Tibial nerve (tissue), 4 donors: ENCODE results near the gene PRLH. TPM values are rescaled to one million over a fixed set of nuclear protein-coding genes. Genes with fewer than 3 reads are reported as not detected.

Experiments used
- DNase-seq, 2 donors: peaks; one replicate each; pipeline ENCODE4 v3.0.0-alpha.2; 2019; ENCODE audit warnings: low spot score in 2 of 2
- H3K27ac ChIP-seq, 4 donors: fragments of 200-600 bp; sonication (generic) in 3 of 4; one replicate each; pipeline ENCODE4 v1.5.1; 2017 to 2019; ENCODE audit warnings: mild to moderate bottlenecking in 1 of 4
- H3K27me3 ChIP-seq, 2 donors: fragments of 200-600 bp; sonication (generic) in 1 of 2; one replicate each; pipeline versions ENCODE4 v1.5.1 to v1.6.0; 2017 to 2019
- H3K36me3 ChIP-seq, 3 donors: fragments of 200-600 bp; sonication (generic); one replicate each; pipeline ENCODE4 v1.5.1; 2018 to 2019
- H3K4me1 ChIP-seq, 4 donors: fragments of 200-600 bp; sonication (generic) in 3 of 4; one replicate each; pipeline ENCODE4 v1.5.1; 2017 to 2019
- H3K4me3 ChIP-seq, 4 donors: fragments of 200-600 bp; sonication (generic) in 3 of 4; one replicate each; pipeline ENCODE4 v1.5.1; 2017 to 2019; ENCODE audit warnings: mild to moderate bottlenecking in 1 of 4, moderate library complexity in 1 of 4
- H3K9me3 ChIP-seq, 4 donors: fragments of 200-600 bp; sonication (generic) in 3 of 4; one replicate each; pipeline ENCODE4 v1.5.1; 2017 to 2019
- EP300 ChIP-seq, 2 donors: sonication (generic); formaldehyde crosslinking; IDR thresholded peaks; one replicate each; pipeline ENCODE4 v1.6.1; 2017; ENCODE audit warnings: antibody characterized with exemption in 2 of 2, mild to moderate bottlenecking in 1 of 2
- POLR2A ChIP-seq, 2 donors: fragments of 450-650 bp; IDR thresholded peaks; one replicate each; pipeline ENCODE4 v1.6.1; 2017; ENCODE audit warnings: antibody characterized with exemption in 2 of 2, mild to moderate bottlenecking in 2 of 2, moderate library complexity in 2 of 2
- WGBS, 2 donors: methylation state at CpG; one replicate each; pipeline ENCODE4 v1.1.5; 2018; 5-methylcytosine and 5-hydroxymethylcytosine counted together
- total RNA-seq, 4 donors: library from RNA; depleted of rRNA; stranded (reverse); fragments of >200 nt; gene quantifications; one replicate each; pipeline ENCODE4 v1.1.0, GENCODE V29; 2016
- TF ChIP-seq, protein P1 (sequence below), 5 experiments: fragments of 200-600 bp in 3 of 5; fragments of 450-650 bp in 2 of 5; sonication (generic) in 3 of 5; IDR thresholded peaks; one replicate each; pipeline ENCODE4 v1.5.1; 2016 to 2019; ENCODE audit warnings: antibody characterized with exemption in 5 of 5, mild to moderate bottlenecking in 3 of 5, moderate library complexity in 2 of 5

PRLH gene
- total RNA-seq, 4 donors from 2014 or later, result not detected

DNA sequence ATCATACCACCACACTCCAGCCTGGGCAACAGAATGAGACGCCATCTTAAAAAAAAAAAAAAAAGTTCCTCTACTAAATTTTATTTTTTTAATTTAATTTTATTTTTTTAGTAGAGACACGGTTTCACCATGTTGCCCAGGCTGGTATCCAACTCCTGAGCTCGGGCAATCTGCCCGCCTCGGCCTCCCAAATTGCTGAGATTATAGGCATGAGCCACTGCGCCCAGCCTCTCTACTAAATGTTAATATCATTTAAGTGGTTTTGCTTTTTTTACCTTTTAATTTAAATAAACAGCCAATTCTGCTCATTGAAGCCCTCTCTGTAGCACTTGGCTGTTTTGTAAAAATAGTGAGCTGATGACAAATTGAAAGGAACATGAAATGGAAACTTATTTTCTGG, 15.0 kb downstream of the PRLH start:
- Histone ChIP-seq H3K27ac (peak overlapping the region in 1 of 4 donors; percentile 68), H3K4me1 (peaks cover 0 to 14% (median 3%) of the 10 kb centered on the region in 4 donors), H3K27me3 (no peaks in the 10 kb centered on the region), H3K4me3 (no peak overlapping the region), H3K9me3 (no peaks in the 10 kb centered on the region), H3K36me3 (no peaks in the 10 kb centered on the region)
- TF ChIP-seq EP300 (IDR thresholded peaks at IDR 0.05) (no peak), POLR2A (IDR thresholded peaks at IDR 0.05) (no peak)
- TF ChIP-seq, protein P1, sequence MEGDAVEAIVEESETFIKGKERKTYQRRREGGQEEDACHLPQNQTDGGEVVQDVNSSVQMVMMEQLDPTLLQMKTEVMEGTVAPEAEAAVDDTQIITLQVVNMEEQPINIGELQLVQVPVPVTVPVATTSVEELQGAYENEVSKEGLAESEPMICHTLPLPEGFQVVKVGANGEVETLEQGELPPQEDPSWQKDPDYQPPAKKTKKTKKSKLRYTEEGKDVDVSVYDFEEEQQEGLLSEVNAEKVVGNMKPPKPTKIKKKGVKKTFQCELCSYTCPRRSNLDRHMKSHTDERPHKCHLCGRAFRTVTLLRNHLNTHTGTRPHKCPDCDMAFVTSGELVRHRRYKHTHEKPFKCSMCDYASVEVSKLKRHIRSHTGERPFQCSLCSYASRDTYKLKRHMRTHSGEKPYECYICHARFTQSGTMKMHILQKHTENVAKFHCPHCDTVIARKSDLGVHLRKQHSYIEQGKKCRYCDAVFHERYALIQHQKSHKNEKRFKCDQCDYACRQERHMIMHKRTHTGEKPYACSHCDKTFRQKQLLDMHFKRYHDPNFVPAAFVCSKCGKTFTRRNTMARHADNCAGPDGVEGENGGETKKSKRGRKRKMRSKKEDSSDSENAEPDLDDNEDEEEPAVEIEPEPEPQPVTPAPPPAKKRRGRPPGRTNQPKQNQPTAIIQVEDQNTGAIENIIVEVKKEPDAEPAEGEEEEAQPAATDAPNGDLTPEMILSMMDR (IDR thresholded peaks at IDR 0.05), result no peak
- 82 to 85% methylated on average over 6 of the region's 6 CpGs for WGBS, 2 donors
- DNase-seq, result no peak

DNA sequence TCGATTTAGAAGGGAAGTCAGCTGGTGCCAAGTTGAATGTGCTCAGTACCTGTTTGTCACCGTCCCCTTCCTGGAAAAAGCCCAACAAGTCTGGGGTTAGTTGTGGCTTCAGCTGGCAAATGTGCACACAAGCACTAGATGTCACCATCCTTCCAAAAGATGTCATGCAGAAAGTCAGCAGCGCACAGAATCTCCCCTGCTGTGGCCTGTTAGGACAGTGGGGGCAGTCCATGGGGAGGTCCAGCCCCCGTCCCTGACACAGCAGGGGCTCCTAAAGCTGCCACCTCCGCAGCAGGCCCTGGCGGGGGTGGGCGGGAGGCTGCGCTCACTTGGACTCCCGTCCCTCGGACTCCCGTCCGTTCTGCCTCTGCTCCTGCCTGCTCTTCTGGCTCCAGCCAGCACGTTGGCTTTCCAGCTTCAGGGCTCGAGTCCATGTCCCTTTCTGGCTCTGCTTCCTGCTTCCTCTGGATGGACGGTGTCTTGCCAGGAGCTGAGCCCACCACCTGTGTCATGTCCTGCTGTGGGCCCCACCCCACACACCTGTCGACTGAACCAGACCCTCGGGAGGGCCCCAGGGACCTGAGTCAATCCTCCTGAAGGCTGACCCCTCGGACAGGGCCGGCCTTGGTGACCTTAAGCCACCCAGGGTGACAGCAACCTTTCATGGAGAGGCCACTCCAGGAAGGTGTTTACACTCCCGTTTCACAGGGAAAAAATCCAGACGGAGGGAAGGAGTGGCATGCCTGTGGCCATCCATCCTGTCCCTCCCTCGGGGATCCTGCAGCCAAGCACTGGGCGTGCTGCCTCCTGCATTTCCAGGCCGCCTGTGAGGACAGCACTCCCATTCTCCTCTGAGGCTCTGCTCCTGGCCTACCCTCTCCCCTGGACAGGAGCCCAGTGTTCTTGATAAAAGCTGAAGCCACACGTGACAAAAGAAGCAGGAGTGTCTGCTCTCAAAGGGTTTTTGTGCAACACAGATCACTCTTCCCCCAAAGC, 15.7 kb downstream of the PRLH start:
- peak overlapping the region in 1 of 4 donors; percentile 16 for H3K4me3 ChIP-seq
- 12 to 22% methylated on average over 17 to 21 of the region's 25 CpGs for WGBS, 2 donors
- H3K4me1 ChIP-seq, result peaks cover 0 to 14% (median 3%) of the 10 kb centered on the region in 4 donors
- H3K27ac ChIP-seq, result peak overlapping the region in 1 of 4 donors; percentile 68
- no peaks in the 10 kb centered on the region for H3K27me3 ChIP-seq
- peak; percentile 66 to 70 for DNase-seq
- H3K36me3 ChIP-seq, result no peaks in the 10 kb centered on the region
- no peaks in the 10 kb centered on the region for H3K9me3 ChIP-seq
- TF ChIP-seq EP300 (IDR thresholded peaks at IDR 0.05), result no peak
- TF ChIP-seq, protein P1 (IDR thresholded peaks at IDR 0.05), result peak; percentile 17 to 71 (median 38)
- no peak for TF ChIP-seq POLR2A (IDR thresholded peaks at IDR 0.05)

DNA sequence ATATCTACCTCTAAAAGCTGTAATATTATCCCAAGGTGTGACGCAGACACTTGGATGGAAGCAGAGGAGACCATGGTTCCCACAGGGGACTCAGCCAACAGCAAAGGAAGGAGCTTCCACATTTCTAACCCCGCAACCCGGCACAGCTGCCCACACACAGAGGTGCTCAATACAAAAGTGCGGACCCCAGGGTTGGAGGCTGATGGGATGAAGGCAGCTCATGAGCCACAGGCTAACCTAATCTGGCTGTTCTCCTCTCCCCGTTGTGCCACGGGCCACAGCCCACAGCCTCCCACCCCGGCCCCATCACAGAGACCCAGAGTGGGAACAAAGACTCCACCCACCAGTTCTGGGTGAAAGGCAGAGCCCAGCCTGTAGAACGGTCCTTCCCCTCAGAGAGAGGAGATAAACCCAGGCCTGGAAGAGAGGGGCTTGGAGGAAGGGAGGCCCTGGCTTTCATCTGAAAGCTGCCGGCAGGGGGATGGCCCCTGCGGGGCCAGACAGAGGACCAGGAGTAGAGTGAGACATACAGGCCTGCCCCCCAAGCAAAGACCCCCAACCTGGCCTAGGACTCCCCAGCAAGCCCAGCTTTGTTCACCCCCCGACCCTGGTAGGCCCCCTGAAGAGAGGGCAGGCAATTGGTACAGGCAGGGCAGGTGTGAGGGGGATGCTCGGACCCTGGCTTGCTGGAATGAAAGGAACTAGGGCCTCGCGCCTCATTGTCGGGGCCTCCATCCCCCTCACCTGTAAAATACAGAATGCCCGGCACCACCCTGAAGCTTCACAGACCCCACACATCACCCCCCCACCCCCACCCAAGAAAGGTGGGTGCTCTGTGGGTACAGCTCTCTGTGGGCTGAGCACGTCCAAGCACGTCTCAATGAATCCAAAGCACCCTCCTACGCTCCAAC, 17.3 kb downstream of the PRLH start:
- WGBS, 2 donors, result 72 to 77% methylated on average over 19 of the region's 19 CpGs
- Histone ChIP-seq H3K27ac (no peak overlapping the region), H3K27me3 (no peaks in the 10 kb centered on the region), H3K4me3 (no peak overlapping the region), H3K9me3 (peaks cover 0 to 6% (median 0%) of the 10 kb centered on the region in 4 donors), H3K36me3 (no peaks in the 10 kb centered on the region), H3K4me1 (peaks cover 0 to 14% (median 3%) of the 10 kb centered on the region in 4 donors)
- TF ChIP-seq, protein P1 (IDR thresholded peaks at IDR 0.05), result no peak
- TF ChIP-seq POLR2A (IDR thresholded peaks at IDR 0.05), result no peak
- TF ChIP-seq EP300 (IDR thresholded peaks at IDR 0.05), result no peak
- no peak for DNase-seq

DNA sequence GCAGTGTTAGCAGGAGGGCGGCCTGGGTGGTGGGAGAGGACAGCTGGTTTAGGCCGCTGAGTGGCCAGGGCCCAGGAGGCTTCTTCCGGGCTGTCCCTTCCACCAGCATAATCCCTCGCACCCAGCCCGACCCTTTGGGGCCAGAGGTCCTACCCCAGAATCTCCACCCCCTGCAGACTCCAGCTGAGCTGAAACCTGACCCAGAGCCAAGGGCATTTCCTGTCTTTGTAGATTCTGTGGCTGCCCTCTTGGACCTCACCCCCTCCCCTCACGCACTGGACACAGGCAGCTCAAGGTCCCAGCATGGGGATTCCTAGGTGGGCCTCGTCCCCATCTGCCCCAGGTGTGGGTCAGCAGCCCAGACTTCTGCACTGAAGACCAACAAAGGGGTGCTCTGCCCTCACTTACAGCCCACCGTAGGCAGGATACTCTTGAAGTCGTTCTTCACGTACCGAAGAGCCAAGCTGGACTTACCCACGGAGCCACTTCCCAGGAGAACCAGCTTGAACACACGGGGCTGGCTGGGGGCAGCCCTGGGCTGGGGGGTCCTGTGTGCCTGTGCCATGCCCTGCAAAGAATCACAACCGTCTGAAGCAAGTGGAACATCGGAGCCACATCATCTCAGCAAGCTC, 19.3 kb downstream of the PRLH start:
- H3K4me1 ChIP-seq, result peaks cover 0 to 20% (median 6%) of the 10 kb centered on the region in 4 donors
- H3K36me3 ChIP-seq, result no peaks in the 10 kb centered on the region
- no peak overlapping the region for H3K27ac ChIP-seq
- WGBS, 2 donors, result 71 to 85% methylated on average over 14 to 15 of the region's 15 CpGs
- H3K27me3 ChIP-seq, result no peaks in the 10 kb centered on the region
- H3K4me3 ChIP-seq, result no peak overlapping the region
- TF ChIP-seq EP300 (IDR thresholded peaks at IDR 0.05), result no peak
- peaks cover 0 to 6% (median 0%) of the 10 kb centered on the region in 4 donors for H3K9me3 ChIP-seq
- DNase-seq, result no peak
